CMK (cell line): ENCODE results near the gene IL12RB1.
"Not testable (repeated sequence)": the region's sequence is repeated elsewhere in the genome, so short reads cannot be mapped to it uniquely, and the experiment has no call there.

Source experiments
- DNase-seq: peaks from one replicate; pipeline ENCODE4 v3.0.0-alpha.2; 2010; ENCODE audit warnings: low read depth

Gene IL12RB1

GRCh38 chr19:18112989-18113478 lies 26.3 kb upstream of the IL12RB1 start:
- DNase-seq, result no peak

- no peak for DNase-seq
Measured at GRCh38 chr19:18110609-18111232, 24.0 kb upstream of the IL12RB1 start.

- no peak for DNase-seq
Measured at GRCh38 chr19:18109733-18110608, 23.2 kb upstream of the IL12RB1 start.

GRCh38 chr19:18109341-18109732 lies 22.6 kb upstream of the IL12RB1 start:
- no peak for DNase-seq

- DNase-seq, result no peak
Measured at GRCh38 chr19:18108897-18109296, 22.2 kb upstream of the IL12RB1 start.

GRCh38 chr19:18107235-18107634 lies 20.5 kb upstream of the IL12RB1 start:
- no peak for DNase-seq

- DNase-seq, result not testable (repeated sequence)
Measured at GRCh38 chr19:18105259-18105658, 18.5 kb upstream of the IL12RB1 start.

GRCh38 chr19:18104793-18105131 lies 18.0 kb upstream of the IL12RB1 start:
- DNase-seq, result no peak

GRCh38 chr19:18102916-18103542 lies 16.3 kb upstream of the IL12RB1 start:
- no peak for DNase-seq

GRCh38 chr19:18101268-18101667 lies 14.5 kb upstream of the IL12RB1 start:
- DNase-seq, result no peak

GRCh38 chr19:18100710-18101109 lies 14.0 kb upstream of the IL12RB1 start:
- DNase-seq, result no peak

GRCh38 chr19:18099623-18099995 lies 12.9 kb upstream of the IL12RB1 start:
- no peak for DNase-seq

GRCh38 chr19:18098891-18099622 lies 12.3 kb upstream of the IL12RB1 start:
- no peak for DNase-seq

GRCh38 chr19:18097993-18098890 lies 11.5 kb upstream of the IL12RB1 start:
- no peak for DNase-seq

GRCh38 chr19:18097217-18097992 lies 10.7 kb upstream of the IL12RB1 start, which contains the start of gene MAST3:
TSS of gene MAST3 (plus strand) at chr19:18097778. CDS start at chr19:18097793, 15 bp downstream.
- DNase-seq, result peak; percentile 75

- no peak for DNase-seq
Measured at GRCh38 chr19:18096258-18096657, 9.5 kb upstream of the IL12RB1 start.

- peak; percentile 52 for DNase-seq
Measured at GRCh38 chr19:18093439-18094161, 6.9 kb upstream of the IL12RB1 start.

- DNase-seq, result peak; percentile 82
Measured at GRCh38 chr19:18091217-18091608, 4.5 kb upstream of the IL12RB1 start.

- no peak for DNase-seq
Measured at GRCh38 chr19:18090545-18091216, 3.9 kb upstream of the IL12RB1 start.
